Prostate gland (tissue), 2 donors: ENCODE measurements around the gene DEFB123. TPM values are rescaled to one million over a fixed set of nuclear protein-coding genes. Genes with fewer than 3 reads are reported as not detected.

Experiments
- DNase-seq: peaks from one replicate; pipeline ENCODE4 v3.0.0-alpha.2; 2019; ENCODE audit warnings: low spot score
- H3K27ac ChIP-seq, 2 donors: fragments of 200-600 bp; sonication (generic); 2 replicates each; pipeline ENCODE4 v1.5.1; 2017 to 2019
- H3K27me3 ChIP-seq: fragments of 200-600 bp; sonication (generic); replicated peaks from 2 replicates; pipeline ENCODE4 v1.5.1; 2019; ENCODE audit not compliant: insufficient read depth
- H3K36me3 ChIP-seq, 2 donors: fragments of 200-600 bp; sonication (generic); 1 replicate in 1 of 2; 2 replicates in 1 of 2; pipeline versions ENCODE4 v1.5.1 to v1.8.1; 2017 to 2019
- H3K4me1 ChIP-seq: fragments of 200-600 bp; sonication (generic); replicated peaks from 2 replicates; pipeline ENCODE4 v1.5.1; 2019
- H3K4me3 ChIP-seq, 2 donors: fragments of 200-600 bp; sonication (generic); 2 replicates each; pipeline ENCODE4 v1.5.1; 2017 to 2019
- H3K9me3 ChIP-seq: fragments of 200-600 bp; sonication (generic); 2 replicates; pipeline ENCODE4 v1.5.1; 2017
- POLR2A ChIP-seq: fragments of 450-650 bp; IDR thresholded peaks from one replicate; pipeline ENCODE4 v1.6.1; 2016; ENCODE audit warnings: antibody characterized with exemption, mild to moderate bottlenecking
- POLR2AphosphoS5 ChIP-seq: sonication (generic); formaldehyde crosslinking; IDR thresholded peaks from one replicate; pipeline ENCODE4 v1.6.1; 2017; ENCODE audit warnings: antibody characterized with exemption
- WGBS: methylation state at CpG from one replicate; pipeline ENCODE4 v1.1.5; 2018; 5-methylcytosine and 5-hydroxymethylcytosine counted together
- intact Hi-C: fragments of 100-400 bp; cut with DNase I; formaldehyde crosslinking; loops from one replicate; pipeline ENCODE4 v1.14.2; 2022
- total RNA-seq, 2 donors: library from RNA; depleted of rRNA; stranded (reverse); fragments of >200 nt; gene quantifications; one replicate each; pipeline ENCODE4 v1.1.0, GENCODE V29; 2016
- TF ChIP-seq, protein P1 (sequence below), 4 experiments: fragments of 200-600 bp in 2 of 4; fragments of 450-650 bp in 2 of 4; sonication (generic) in 2 of 4; IDR thresholded peaks; 1 replicate in 3 of 4; 2 replicates in 1 of 4; pipeline ENCODE4 v1.5.1; 2016 to 2019; ENCODE audit warnings: antibody characterized with exemption in 4 of 4, mild to moderate bottlenecking in 2 of 4, moderate library complexity in 2 of 4

DEFB123 gene
- total RNA-seq, 2 donors from 2014 or later: 459 TPM; not detected in 1

- Histone ChIP-seq H3K27me3 (no peaks in the 10 kb centered on the region), H3K4me3 (no peak overlapping the region), H3K9me3 (no peaks in the 10 kb centered on the region), H3K4me1 (no peaks in the 10 kb centered on the region), H3K36me3 (no peaks in the 10 kb centered on the region), H3K27ac (no peak overlapping the region)
- 62% methylated on average over 2 of the region's 2 CpGs for WGBS
- no peak for DNase-seq
- intact Hi-C loops: no loop called here
- TF ChIP-seq POLR2A: no peak
- TF ChIP-seq, protein P1, sequence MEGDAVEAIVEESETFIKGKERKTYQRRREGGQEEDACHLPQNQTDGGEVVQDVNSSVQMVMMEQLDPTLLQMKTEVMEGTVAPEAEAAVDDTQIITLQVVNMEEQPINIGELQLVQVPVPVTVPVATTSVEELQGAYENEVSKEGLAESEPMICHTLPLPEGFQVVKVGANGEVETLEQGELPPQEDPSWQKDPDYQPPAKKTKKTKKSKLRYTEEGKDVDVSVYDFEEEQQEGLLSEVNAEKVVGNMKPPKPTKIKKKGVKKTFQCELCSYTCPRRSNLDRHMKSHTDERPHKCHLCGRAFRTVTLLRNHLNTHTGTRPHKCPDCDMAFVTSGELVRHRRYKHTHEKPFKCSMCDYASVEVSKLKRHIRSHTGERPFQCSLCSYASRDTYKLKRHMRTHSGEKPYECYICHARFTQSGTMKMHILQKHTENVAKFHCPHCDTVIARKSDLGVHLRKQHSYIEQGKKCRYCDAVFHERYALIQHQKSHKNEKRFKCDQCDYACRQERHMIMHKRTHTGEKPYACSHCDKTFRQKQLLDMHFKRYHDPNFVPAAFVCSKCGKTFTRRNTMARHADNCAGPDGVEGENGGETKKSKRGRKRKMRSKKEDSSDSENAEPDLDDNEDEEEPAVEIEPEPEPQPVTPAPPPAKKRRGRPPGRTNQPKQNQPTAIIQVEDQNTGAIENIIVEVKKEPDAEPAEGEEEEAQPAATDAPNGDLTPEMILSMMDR (IDR thresholded peaks at IDR 0.05): no peak
Measured at GRCh38 chr20:31494131-31494530, 53.7 kb downstream of the DEFB123 start.

DNA sequence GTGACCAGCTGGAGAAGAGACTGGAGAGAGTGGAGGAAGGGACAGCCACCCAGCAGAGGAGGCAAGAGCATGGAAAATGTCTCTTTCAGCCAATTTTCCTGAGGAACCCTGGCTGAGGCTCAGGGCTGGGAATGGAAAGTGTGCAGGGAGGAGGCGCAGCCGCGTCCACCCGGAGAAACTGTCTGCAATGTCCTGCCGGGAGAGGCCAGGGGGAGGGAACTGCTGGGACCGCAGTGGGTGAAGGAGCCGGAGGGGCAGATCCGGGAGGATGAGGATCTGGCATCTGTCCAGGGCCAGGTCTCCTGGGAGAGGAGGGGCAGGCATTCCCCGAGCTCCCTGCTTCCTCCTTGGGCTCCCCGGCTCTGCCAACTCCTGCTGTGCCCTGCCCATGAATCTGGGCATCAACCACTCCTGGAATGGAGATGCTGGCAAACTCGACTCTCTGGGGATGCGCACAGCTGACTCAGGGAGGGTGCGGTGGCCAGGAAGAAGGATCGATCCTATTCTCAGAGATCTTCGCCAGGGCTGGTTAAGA lies 56.4 kb downstream of the DEFB123 start:
- no peaks in the 10 kb centered on the region for H3K9me3 ChIP-seq
- no peak for DNase-seq
- no peaks in the 10 kb centered on the region for H3K36me3 ChIP-seq
- WGBS: 14% methylated on average over 15 of the region's 15 CpGs
- H3K27ac ChIP-seq: no peak overlapping the region
- intact Hi-C loops: no loop called here
- TF ChIP-seq, protein P1 (IDR thresholded peaks at IDR 0.05): no peak
- H3K4me1 ChIP-seq: no peaks in the 10 kb centered on the region
- H3K4me3 ChIP-seq: no peak overlapping the region
- H3K27me3 ChIP-seq: no peaks in the 10 kb centered on the region

DNA sequence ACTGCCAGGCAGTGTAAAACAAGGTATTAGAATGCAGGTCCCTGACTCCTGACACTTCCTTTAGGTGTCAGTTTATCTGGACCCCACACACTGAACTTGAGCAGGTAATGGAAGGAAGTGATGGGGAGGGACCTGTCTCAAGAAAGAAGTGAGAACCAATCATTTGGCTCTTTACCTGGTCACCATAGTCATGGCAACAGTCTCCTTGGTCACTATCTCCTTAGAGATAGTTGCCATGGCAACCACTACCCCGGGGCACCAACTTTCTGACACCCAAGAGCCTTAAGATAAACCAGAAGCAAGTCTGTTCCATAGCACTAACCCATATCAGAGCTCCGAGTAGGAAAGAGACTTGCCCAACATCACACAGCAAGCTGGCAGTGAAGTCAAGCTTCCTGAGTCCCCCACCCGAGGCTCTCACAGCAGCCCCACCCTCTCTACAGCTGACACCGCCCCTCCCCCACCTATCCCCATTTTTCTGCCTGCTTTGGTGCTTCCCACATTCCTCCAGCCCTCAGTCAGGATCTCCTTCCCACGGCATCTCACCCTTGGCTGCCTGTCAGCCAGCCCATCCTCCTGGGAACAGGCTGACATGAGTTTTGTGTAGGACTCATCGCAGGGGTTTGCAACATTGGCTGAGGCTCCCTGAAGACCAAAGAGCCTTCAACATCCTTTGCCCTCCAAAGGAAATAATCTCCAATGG lies 57.6 kb downstream of the DEFB123 start:
- Histone ChIP-seq H3K9me3 (no peaks in the 10 kb centered on the region), H3K36me3 (no peaks in the 10 kb centered on the region), H3K4me3 (no peak overlapping the region), H3K27me3 (no peaks in the 10 kb centered on the region), H3K27ac (no peak overlapping the region), H3K4me1 (no peaks in the 10 kb centered on the region)
- 31% methylated on average over 6 of the region's 6 CpGs for WGBS
- no peak for TF ChIP-seq POLR2AphosphoS5
- TF ChIP-seq POLR2A: no peak
- TF ChIP-seq, protein P1 (IDR thresholded peaks at IDR 0.05): no peak
- DNase-seq: no peak
- intact Hi-C loops: no loop called here

Other genes with a start within 250 kb of the DEFB123 start
- not detected for gene DEFB115, start 183.0 kb upstream of the DEFB123 start, total RNA-seq
- gene DEFB116, start 132.0 kb upstream of the DEFB123 start, total RNA-seq: not detected
- gene DEFB118, start 72.0 kb upstream of the DEFB123 start, total RNA-seq: not detected
- 100 to 1,000 TPM in 1 of 2 donors, not detected in 1; 672 TPM for gene DEFB119, start 50.0 kb upstream of the DEFB123 start, total RNA-seq
- gene DEFB121, start 34.4 kb upstream of the DEFB123 start, total RNA-seq: not detected
- gene DEFB124, start 34.5 kb downstream of the DEFB123 start, total RNA-seq: not detected
- 1 to 10 TPM; 1.3 to 4.9 TPM for gene REM1, start 34.7 kb downstream of the DEFB123 start, total RNA-seq
- gene HM13, start 73.8 kb downstream of the DEFB123 start, total RNA-seq: 100 to 1,000 TPM in 1 of 2 donors, 10 to 100 TPM in 1; 99.7 to 131 TPM
- gene ID1, start 164.7 kb downstream of the DEFB123 start, total RNA-seq: 100 to 1,000 TPM; 356 to 514 TPM
- gene COX4I2, start 197.3 kb downstream of the DEFB123 start, total RNA-seq: 1 to 10 TPM in 1 of 2 donors, under 1 TPM in 1; 0.41 to 3.6 TPM